ENCODE measurements around the gene KCNQ1. TPM values are rescaled to one million over a fixed set of nuclear protein-coding genes. Genes with fewer than 3 reads are reported as not detected.

The KCNQ1 gene
- total RNA-seq, 1 experiment from 2014 or later: 10.7 TPM

DNA sequence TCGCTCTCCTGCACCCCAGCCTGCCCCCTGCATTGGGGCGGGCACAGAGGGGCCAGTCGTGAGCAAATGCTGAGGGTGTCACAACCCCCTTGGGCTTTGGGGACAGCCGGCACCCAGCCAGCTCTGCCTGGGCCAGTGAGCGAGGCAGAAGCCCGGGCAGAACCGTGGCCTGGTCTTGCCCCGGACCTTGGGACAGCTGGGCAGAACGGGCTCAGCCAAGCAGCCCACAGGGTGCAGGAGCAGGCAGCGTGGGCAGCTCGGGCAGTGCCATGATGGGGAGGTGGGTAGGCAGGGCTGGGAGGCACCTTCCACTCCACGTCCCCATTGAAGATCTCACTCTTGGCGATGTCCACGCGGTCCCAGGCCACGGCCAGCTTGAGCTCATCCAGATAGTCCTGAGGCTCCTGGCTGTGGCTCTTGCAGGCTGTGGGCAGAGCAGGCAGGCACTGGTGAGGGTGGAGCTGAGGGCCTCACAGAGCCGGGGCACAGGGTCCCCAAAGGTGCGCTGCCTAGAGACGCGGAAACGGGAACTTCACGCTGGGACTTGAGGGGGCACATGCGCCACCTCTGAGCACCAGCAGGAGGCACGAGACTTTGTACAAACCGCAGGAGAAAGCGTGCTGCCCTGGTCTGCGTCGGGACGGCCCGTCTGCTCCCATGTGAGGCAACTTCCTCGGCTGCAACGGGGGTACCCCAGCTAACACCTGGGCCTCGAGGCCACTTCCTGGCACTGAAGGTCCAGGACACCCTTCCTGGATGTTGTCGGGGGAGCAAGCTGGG, 29.0 kb upstream of the KCNQ1 start:
- intact Hi-C loops (cut with micrococcal nuclease): no loop called here
- CTCF ChIA-PET: no interaction called here

DNA sequence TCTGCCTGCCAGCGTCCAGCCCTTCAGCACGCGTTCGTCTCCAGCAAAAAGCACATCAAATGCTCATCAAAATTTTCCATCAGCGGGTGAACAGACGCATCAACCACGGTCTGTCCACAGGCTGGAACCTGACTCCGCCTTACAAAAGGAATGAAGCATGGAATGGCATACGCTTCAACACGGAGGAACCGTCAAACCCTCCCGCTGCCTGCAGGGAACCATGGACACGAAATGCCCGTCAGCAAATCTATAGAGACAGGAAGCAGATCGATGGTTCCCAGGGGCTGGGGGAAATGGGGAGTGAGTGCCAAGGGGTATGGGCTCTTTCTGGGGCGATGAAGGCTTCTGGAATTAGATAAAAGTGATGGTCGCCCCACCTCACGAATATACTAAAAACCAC, 28.0 kb upstream of the KCNQ1 start:
- ATAC-seq (no peak), DNase-seq (ENCODE audit: low read depth, low spot score) (no peak)
- no peaks in the 10 kb centered on the region for H3K9me2 ChIP-seq (ENCODE audit: insufficient read depth)
- no peaks in the 10 kb centered on the region for H3K36me3 ChIP-seq (ENCODE audit: control insufficient read depth in 1 of 2, insufficient read depth in 2 of 2, low read length in 2 of 2)
- CTCF ChIA-PET: interaction anchor here (5.5 kb wide), 1 partner anchor 112 kb away, joined by 225 read pairs; no protein-coding TSS in a partner anchor
- H3K79me2 ChIP-seq (ENCODE audit: insufficient read depth, low read length): no peaks in the 10 kb centered on the region
- TF ChIP-seq POLR2AphosphoS5 (IDR thresholded peaks at IDR 0.05; ENCODE audit: low read depth, low read length) (no peak), SIN3A (IDR thresholded peaks at IDR 0.05; ENCODE audit: low read depth) (no peak), CBX3 (IDR thresholded peaks at IDR 0.05; ENCODE audit: low read depth) (no peak), ZBTB33 (IDR thresholded peaks at IDR 0.05; ENCODE audit: extremely low read depth, insufficient replicate concordance, low read length) (no peak), TCF7L2 (IDR thresholded peaks at IDR 0.05; ENCODE audit: borderline replicate concordance, extremely low read depth, insufficient read depth, insufficient read length) (no peak), ZNF274 (IDR thresholded peaks at IDR 0.05; ENCODE audit: low read depth, low read length) (no peak), RAD21 (IDR thresholded peaks at IDR 0.05; ENCODE audit: low read depth) (no peak), POLR2A (IDR thresholded peaks at IDR 0.05; ENCODE audit: borderline replicate concordance, extremely low read depth, insufficient read depth, insufficient read length) (no peak), JUND (IDR thresholded peaks at IDR 0.05) (no peak), ZFX (IDR thresholded peaks at IDR 0.05) (no peak), EGR1 (IDR thresholded peaks at IDR 0.05; ENCODE audit: low read depth) (no peak)
- TF ChIP-seq, protein P1, sequence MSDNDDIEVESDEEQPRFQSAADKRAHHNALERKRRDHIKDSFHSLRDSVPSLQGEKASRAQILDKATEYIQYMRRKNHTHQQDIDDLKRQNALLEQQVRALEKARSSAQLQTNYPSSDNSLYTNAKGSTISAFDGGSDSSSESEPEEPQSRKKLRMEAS (IDR thresholded peaks at IDR 0.05): no peak
- TF ChIP-seq, protein P2, sequence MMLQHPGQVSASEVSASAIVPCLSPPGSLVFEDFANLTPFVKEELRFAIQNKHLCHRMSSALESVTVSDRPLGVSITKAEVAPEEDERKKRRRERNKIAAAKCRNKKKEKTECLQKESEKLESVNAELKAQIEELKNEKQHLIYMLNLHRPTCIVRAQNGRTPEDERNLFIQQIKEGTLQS (IDR thresholded peaks at IDR 0.05): no peak
- H4K20me1 ChIP-seq (ENCODE audit: insufficient read depth): no peaks in the 10 kb centered on the region
- H3K4me2 ChIP-seq (ENCODE audit: low read length): no peak overlapping the region
- POLR2A ChIA-PET: no interaction called here
- no TSS peak for BruUV-seq (replicated peaks)
- peaks cover 0 to 13% of the 10 kb centered on the region in 2 experiments; a peak in 2 of 4 replicates for H3K4me1 ChIP-seq (ENCODE audit: control insufficient read depth in 1 of 2, insufficient read depth in 2 of 2, low read length in 2 of 2)
- no peak overlapping the region for H3K4me3 ChIP-seq (replicated peaks in 1 of 2; ENCODE audit: low read depth in 1 of 2, low read length in 2 of 2)
- no peak overlapping the region for H3K27ac ChIP-seq (ENCODE audit: low read depth, low read length)
- no peak overlapping the region for H3K9ac ChIP-seq (ENCODE audit: low read length)
- no peaks in the 10 kb centered on the region for H3K9me3 ChIP-seq (ENCODE audit: control insufficient read depth in 1 of 2, insufficient read depth in 1 of 2, low read depth in 1 of 2, low read length in 2 of 2)
- no peak overlapping the region for H2AFZ ChIP-seq (ENCODE audit: low read depth, low read length, poor library complexity, severe bottlenecking)
- RAD21 ChIA-PET (ENCODE audit: low non-redundant PET in 1 of 2, low total read pairs in 2 of 2, uncharacterized antibody in 2 of 2, unreplicated experiment in 2 of 2): no interaction called here
- H3K27me3 ChIP-seq (ENCODE audit: insufficient read depth, low read length): no peaks in the 10 kb centered on the region
- intact Hi-C loops (cut with micrococcal nuclease): no loop called here

More for the DNA sequence above, 29.0 kb upstream of the KCNQ1 start:
- DNase-seq (ENCODE audit: low read depth, low spot score) (no peak), ATAC-seq (no peak)
- no peaks in the 10 kb centered on the region for H3K79me2 ChIP-seq (ENCODE audit: insufficient read depth, low read length)
- H4K20me1 ChIP-seq (ENCODE audit: insufficient read depth): no peaks in the 10 kb centered on the region
- peaks cover 0 to 12% of the 10 kb centered on the region in 2 experiments; a peak in 2 of 4 replicates for H3K4me1 ChIP-seq (ENCODE audit: control insufficient read depth in 1 of 2, insufficient read depth in 2 of 2, low read length in 2 of 2)
- H3K9me2 ChIP-seq (ENCODE audit: insufficient read depth): no peaks in the 10 kb centered on the region
- H3K9ac ChIP-seq (ENCODE audit: low read length): no peak overlapping the region
- TF ChIP-seq POLR2A (IDR thresholded peaks at IDR 0.05; ENCODE audit: borderline replicate concordance, extremely low read depth, insufficient read depth, insufficient read length): no peak
- TF ChIP-seq, protein P3, sequence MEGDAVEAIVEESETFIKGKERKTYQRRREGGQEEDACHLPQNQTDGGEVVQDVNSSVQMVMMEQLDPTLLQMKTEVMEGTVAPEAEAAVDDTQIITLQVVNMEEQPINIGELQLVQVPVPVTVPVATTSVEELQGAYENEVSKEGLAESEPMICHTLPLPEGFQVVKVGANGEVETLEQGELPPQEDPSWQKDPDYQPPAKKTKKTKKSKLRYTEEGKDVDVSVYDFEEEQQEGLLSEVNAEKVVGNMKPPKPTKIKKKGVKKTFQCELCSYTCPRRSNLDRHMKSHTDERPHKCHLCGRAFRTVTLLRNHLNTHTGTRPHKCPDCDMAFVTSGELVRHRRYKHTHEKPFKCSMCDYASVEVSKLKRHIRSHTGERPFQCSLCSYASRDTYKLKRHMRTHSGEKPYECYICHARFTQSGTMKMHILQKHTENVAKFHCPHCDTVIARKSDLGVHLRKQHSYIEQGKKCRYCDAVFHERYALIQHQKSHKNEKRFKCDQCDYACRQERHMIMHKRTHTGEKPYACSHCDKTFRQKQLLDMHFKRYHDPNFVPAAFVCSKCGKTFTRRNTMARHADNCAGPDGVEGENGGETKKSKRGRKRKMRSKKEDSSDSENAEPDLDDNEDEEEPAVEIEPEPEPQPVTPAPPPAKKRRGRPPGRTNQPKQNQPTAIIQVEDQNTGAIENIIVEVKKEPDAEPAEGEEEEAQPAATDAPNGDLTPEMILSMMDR (IDR thresholded peaks at IDR 0.05 in 2 of 3, conservative IDR thresholded peaks at IDR 0.05 in 1 of 3; ENCODE audit: borderline replicate concordance in 1 of 3, insufficient read depth in 1 of 3, low read depth in 2 of 3, low read length in 2 of 3): peak in 2 of 3 experiments; percentile 32 to 38; a peak in 3 of 6 replicates
- H3K36me3 ChIP-seq (ENCODE audit: control insufficient read depth in 1 of 2, insufficient read depth in 2 of 2, low read length in 2 of 2): no peaks in the 10 kb centered on the region
- H3K27me3 ChIP-seq (ENCODE audit: insufficient read depth, low read length): no peaks in the 10 kb centered on the region
- RAD21 ChIA-PET (ENCODE audit: low non-redundant PET in 1 of 2, low total read pairs in 2 of 2, uncharacterized antibody in 2 of 2, unreplicated experiment in 2 of 2): no interaction called here
- no peak overlapping the region for H3K27ac ChIP-seq (ENCODE audit: low read depth, low read length)
- no peak overlapping the region for H2AFZ ChIP-seq (ENCODE audit: low read depth, low read length, poor library complexity, severe bottlenecking)
- H3K9me3 ChIP-seq (ENCODE audit: control insufficient read depth in 1 of 2, insufficient read depth in 1 of 2, low read depth in 1 of 2, low read length in 2 of 2): no peaks in the 10 kb centered on the region
- no peak overlapping the region for H3K4me3 ChIP-seq (replicated peaks in 1 of 2; ENCODE audit: low read depth in 1 of 2, low read length in 2 of 2)
- POLR2A ChIA-PET: no interaction called here
- BruUV-seq (replicated peaks): no TSS peak
- no peak overlapping the region for H3K4me2 ChIP-seq (ENCODE audit: low read length)
